SK-N-MC (cell line): Measurements from ENCODE around the gene PRXL2B.

Source experiments
- DNase-seq: peaks from one replicate; pipeline ENCODE4 v3.0.0-alpha.2; 2011; ENCODE audit warnings: low read depth, low spot score
- H3K27ac ChIP-seq: fragments of 200-600 bp; sonication (generic); 2 replicates; pipeline ENCODE4 v1.5.1; 2016; ENCODE audit warnings: mixed run types
- H3K36me3 ChIP-seq: fragments of 200-600 bp; sonication (generic); 2 replicates; pipeline ENCODE4 v1.6.1; 2017; ENCODE audit warnings: antibody characterized with exemption, low read length, mixed read lengths; ENCODE audit not compliant: insufficient read depth
- H3K4me3 ChIP-seq: fragments of 200-600 bp; sonication (generic); 2 replicates; pipeline ENCODE4 v1.5.1; 2016
- H3K9ac ChIP-seq: fragments of 200-600 bp; sonication (generic); 2 replicates; pipeline ENCODE4 v1.8.0; 2017; ENCODE audit warnings: mixed run types, mixed read lengths; ENCODE audit not compliant: insufficient read length
- H3K9me3 ChIP-seq: fragments of 200-600 bp; sonication (generic); 2 replicates; pipeline ENCODE4 v1.6.1; 2017; ENCODE audit warnings: low read depth, mild to moderate bottlenecking, antibody characterized with exemption, low read length, moderate library complexity, mixed read lengths
- EZH2 ChIP-seq: fragments of 200-600 bp; sonication (generic); IDR thresholded peaks from one replicate; pipeline ENCODE4 v1.6.1; 2017; ENCODE audit warnings: antibody characterized with exemption
- FOXP2 ChIP-seq: optimal IDR thresholded peaks from 2 replicates; pipeline ENCODE3; 2011; ENCODE audit warnings: mild to moderate bottlenecking, moderate library complexity; ENCODE audit not compliant: insufficient read depth; ENCODE audit errors: extremely low read length, control extremely low read depth
- POLR2AphosphoS5 ChIP-seq: IDR thresholded peaks from 2 replicates; pipeline ENCODE4 v1.6.1; 2012; ENCODE audit warnings: mild to moderate bottlenecking, low read depth, low read length, borderline replicate concordance

PRXL2B gene

GRCh38 chr1:2627746-2628145 lies 41.2 kb downstream of the PRXL2B start:
- DNase-seq, result no peak
- Histone ChIP-seq H3K9ac (no peak overlapping the region), H3K4me3 (no peak overlapping the region), H3K27ac (no peak overlapping the region), H3K36me3 (no peaks in the 10 kb centered on the region), H3K9me3 (no peaks in the 10 kb centered on the region)
- TF ChIP-seq EZH2, result no peak
- no peak for TF ChIP-seq POLR2AphosphoS5
- no peak for TF ChIP-seq FOXP2

GRCh38 chr1:2628191-2628932 lies 41.8 kb downstream of the PRXL2B start:
- DNase-seq, result no peak
- Histone ChIP-seq H3K9ac (no peak overlapping the region), H3K9me3 (no peaks in the 10 kb centered on the region), H3K4me3 (no peak overlapping the region), H3K36me3 (no peaks in the 10 kb centered on the region), H3K27ac (no peak overlapping the region)
- TF ChIP-seq FOXP2, result no peak

GRCh38 chr1:2628933-2629626 lies 42.5 kb downstream of the PRXL2B start:
- no peak for DNase-seq
- Histone ChIP-seq H3K9ac (no peak overlapping the region), H3K4me3 (no peak overlapping the region), H3K9me3 (no peaks in the 10 kb centered on the region), H3K36me3 (no peaks in the 10 kb centered on the region), H3K27ac (no peak overlapping the region)
- TF ChIP-seq POLR2AphosphoS5 (no peak), EZH2 (no peak), FOXP2 (no peak)

- no peak overlapping the region for H3K4me3 ChIP-seq
- no peaks in the 10 kb centered on the region for H3K9me3 ChIP-seq
- no peak overlapping the region for H3K27ac ChIP-seq
- DNase-seq, result no peak
- no peak overlapping the region for H3K9ac ChIP-seq
- H3K36me3 ChIP-seq, result no peaks in the 10 kb centered on the region
- no peak for TF ChIP-seq POLR2AphosphoS5
- TF ChIP-seq FOXP2, result no peak
- no peak for TF ChIP-seq EZH2
These were observed 43.3 kb downstream of the PRXL2B start for GRCh38 chr1:2629627-2630497.

GRCh38 chr1:2630498-2631135 lies 44.0 kb downstream of the PRXL2B start:
- no peak for DNase-seq
- no peaks in the 10 kb centered on the region for H3K36me3 ChIP-seq
- TF ChIP-seq POLR2AphosphoS5, result no peak
- no peak for TF ChIP-seq FOXP2
- TF ChIP-seq EZH2, result no peak
- H3K27ac ChIP-seq, result no peak overlapping the region
- H3K4me3 ChIP-seq, result no peak overlapping the region
- no peak overlapping the region for H3K9ac ChIP-seq
- H3K9me3 ChIP-seq, result no peaks in the 10 kb centered on the region

GRCh38 chr1:2631136-2632050 lies 44.8 kb downstream of the PRXL2B start:
- H3K9ac ChIP-seq, result no peak overlapping the region
- TF ChIP-seq EZH2 (no peak), POLR2AphosphoS5 (no peak), FOXP2 (no peak)
- no peak for DNase-seq
- H3K4me3 ChIP-seq, result no peak overlapping the region
- no peaks in the 10 kb centered on the region for H3K36me3 ChIP-seq
- H3K27ac ChIP-seq, result no peak overlapping the region
- H3K9me3 ChIP-seq, result no peaks in the 10 kb centered on the region

GRCh38 chr1:2632051-2632430 lies 45.5 kb downstream of the PRXL2B start:
- Histone ChIP-seq H3K36me3 (no peaks in the 10 kb centered on the region), H3K9me3 (no peaks in the 10 kb centered on the region), H3K4me3 (no peak overlapping the region), H3K27ac (no peak overlapping the region), H3K9ac (no peak overlapping the region)
- no peak for DNase-seq
- no peak for TF ChIP-seq FOXP2
- no peak for TF ChIP-seq EZH2
